ENCODE data around the gene GFRA4.

Gene GFRA4, protein sequence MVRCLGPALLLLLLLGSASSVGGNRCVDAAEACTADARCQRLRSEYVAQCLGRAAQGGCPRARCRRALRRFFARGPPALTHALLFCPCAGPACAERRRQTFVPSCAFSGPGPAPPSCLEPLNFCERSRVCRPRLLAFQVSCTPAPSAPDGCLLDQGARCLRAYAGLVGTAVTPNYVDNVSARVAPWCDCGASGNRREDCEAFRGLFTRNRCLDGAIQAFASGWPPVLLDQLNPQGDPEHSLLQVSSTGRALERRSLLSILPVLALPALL

DNA sequence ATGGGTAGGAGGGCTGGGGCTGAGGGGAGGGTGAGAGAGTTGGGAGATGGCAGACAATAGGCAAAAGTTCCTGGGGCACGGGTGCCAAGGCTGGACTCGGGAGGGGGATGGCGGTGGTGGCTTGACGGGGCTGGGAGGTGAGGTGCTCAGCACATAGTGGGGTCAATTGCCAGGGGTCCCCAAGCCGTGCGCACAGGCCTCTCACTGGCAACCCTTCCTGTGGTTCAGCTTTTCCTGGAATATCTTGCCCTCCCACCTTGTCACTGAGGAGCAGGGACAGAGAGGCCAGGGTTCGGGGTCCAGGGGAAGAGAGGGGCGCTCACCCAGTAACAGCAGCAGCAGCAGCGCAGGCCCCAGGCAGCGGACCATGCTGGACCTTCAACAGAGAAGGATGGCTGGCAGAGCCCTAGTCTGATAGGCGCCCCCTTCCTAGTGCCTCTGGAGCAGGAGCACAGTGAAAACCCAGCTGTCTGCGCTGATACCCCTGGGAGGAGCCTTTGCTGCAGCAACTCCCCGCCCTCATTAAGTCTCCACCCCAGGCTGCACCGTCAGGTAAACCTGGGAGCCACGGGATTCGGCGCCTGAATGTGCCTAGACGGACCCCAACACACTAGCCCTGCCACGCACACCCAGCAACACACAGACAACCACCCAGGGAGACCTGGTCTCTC is at the start of gene GFRA4:
TSS of gene GFRA4 (minus strand) at position 369 of the 671 bp plus-strand sequence. CDS start at position 369, 0 bp downstream.
- no peak for DNase-seq

DNA sequence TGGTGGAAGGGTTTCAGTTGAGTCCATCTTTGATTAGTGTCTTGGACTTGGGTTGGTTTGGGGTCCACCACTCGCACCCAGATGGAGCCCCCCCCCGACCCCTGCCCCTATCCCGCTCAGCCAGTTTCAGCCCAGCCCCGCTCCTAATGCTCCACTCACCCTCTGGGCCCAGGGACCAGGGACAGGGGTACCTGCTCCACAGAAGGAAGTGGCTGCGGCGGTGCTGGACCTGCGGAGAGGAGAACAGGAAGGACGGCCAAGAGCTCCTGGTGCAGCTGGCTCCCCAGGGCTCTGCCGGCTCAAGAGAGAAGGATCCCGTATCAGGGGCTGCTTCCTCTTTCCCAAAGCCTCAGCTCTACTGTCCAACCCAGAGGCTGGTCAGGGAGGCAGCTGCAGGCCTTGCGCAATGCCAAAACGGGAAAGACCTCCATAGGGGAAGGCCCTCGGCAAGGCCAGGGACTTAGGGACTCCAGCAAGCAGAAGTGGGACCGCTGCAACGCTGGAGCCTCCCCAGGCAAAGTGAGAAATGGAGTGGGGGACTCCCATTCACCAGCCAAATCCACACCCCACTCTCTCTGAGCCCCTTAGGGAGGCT is 49.2 kb upstream of the GFRA4 start, which contains the start of gene SIGLEC1:
TSS of gene SIGLEC1 (minus strand) at position 322 of the 595 bp plus-strand sequence. CDS start 5,472 bp downstream, outside the sequence.
- DNase-seq = no peak

DNA sequence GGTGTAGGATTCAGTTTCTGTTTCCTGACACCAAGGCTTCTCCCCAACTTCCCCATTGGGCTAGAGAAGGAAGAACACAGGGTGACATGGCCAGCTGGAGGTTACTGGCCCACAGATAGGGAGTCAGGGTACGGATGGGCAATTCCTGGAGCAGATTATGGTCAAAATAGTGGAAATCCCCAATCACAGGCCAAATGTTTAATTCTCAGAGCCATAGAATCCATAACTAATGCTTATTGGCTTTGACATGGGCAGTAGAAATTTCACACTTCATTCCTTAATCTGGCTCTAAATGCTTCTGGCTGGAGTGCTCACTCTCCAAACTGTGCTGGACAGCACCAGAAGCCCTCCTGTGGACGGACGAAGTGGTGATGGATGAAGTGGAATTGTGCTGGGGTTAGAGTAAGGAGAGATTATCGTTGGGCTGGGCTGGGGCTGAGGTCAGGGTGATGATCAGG is 48.3 kb upstream of the GFRA4 start:
- DNase-seq = no peak

DNA sequence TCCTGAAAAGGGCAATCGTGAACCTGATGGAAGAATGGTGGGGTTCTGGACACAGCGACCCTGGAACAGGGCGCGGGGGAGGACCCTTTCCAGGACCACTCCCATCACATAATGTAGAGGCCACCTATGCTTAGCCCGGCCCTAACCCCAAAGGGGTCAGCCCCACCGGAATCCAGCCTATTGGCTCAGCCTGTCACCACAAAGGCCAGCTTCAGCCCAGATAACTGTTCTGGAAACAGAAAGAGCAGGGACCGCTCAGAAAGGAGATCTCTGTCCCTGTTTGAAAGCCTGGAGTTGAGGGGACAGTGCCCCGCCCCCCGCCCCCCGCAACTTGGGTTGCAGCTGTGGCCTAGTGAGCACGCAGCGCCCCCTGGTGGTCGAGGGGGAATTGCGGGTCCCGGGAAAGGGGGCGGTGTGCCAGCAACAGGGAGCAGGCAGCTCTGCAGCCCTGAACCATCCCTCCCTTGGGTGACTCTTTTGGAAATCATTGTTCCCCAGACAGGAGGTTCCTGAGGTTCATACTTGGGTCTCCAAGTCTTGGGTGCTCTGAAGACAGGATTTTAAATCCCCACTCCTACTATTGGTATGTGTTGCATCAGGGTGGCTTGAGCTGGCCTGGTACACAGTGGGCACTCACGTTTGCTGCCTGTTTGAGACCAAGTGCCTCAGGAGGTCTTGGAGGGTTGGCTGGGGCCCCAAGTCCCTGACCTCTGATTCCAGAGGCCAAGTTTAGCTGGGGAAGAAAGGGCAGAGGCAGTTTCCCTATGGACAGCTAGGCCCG is 47.7 kb upstream of the GFRA4 start:
- DNase-seq = peak; percentile 45

DNA sequence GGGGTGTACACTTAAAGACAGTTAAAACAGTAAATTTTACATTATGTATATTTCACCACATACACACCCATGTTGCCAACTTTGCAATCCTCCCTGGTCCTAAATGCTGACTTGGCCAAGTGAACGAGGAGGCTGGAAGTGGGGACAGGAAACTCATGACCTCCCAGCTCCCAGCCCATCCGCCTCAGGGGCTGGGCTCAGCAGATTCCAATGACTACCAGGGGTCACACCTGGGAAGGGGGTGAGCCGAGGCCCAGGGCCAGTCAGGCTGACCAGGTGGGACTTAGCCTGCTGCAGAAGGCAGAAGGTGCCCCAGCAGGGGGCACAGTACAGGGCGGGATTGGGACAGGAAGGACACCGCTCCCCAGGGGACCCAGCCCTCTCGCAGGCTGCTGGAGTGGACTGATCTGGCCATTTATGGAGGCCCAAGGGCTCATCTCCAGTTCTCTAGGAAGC is 46.8 kb upstream of the GFRA4 start:
- DNase-seq = no peak

DNA sequence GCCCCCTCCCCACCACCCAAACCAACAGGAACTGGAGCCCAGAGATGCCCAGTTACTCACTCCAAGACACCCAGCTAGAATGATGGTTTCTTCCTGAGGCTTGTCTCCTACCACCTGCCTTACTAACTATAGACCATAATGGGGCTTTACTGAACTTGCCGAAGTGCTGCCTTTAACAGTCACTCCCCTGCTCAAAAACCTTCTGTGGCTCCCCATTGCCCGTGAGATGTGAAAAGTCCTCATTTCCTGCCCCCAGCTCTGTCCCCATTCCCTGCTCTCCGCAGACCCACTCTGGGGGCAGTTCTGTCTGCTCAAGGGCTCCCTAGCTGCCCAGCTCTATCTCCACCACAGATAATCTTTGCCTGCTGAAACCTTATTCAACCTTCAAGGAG is 44.3 kb upstream of the GFRA4 start:
- DNase-seq = no peak

DNA sequence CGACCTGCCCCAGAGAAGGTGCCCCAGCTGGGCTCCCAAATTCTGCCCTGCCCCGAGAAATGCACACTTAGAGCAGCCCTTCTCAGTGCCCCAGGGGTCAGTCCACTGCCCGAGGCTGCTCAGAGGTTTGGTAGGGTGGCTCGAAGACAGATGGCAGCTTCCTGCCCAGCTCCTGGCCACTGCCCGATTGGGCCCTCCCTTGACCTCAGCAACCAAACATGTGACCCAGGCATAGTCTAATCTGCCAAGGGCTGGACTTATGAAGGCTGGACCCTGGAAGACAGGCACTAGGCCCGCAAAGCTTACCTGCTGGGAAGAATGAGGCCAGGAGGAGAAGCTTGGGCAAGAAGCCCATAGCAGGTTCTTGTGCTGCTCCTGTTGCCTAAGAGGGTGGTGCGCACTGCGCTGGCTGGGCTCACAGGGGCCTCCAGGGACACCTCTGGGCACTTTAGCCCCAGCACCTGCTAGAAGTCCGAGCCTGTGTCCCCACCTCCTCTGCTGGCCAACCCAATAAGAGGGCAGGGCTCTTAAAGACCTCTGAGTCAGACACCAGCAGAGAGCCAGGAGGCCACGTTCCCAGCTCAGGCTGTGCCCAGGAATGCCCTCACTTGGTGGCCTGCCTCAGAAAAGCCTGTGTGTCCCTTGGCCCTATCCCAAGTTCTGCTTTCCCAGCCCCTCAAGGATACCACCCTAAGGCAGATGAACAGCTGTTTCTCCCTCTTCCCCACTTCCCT is 43.7 kb upstream of the GFRA4 start:
- no peak for DNase-seq

DNA sequence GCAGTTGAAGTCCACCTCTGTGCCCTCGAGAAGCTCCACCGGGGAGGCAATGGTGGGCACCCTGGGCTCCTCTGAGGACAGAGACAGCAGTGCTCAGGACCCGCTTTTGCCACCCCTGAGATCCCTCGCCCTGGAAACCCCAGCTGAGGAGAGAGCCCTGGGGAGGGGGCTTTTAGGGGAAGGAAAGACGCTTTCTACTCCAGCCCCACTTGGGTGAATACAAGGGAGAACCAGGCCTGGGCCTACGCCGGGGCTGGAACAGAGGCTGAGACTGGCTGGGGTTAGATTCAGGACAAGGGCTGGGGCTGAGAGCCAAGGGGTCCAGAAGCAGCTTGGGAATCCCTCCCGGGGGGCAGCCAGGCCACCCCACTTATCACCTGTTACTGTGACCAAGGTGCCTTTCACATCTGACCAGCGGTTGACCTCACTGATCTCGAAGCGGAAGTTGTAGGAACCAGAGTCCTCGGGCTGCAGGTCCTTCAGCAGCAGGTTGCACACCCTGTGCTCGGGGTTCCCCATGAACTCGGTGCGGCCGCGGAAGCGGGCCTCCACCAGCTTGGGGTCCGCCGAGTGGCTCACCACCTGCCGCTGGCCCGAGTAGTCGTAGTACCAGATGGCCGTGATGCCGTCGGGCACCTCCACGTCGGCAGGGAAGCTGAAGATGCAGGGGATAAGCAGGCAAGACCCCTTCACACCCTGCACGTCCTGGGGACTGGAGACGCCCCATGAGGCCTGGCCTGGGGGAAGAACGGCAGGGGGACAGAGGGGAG is 43.0 kb upstream of the GFRA4 start:
- no peak for DNase-seq

DNA sequence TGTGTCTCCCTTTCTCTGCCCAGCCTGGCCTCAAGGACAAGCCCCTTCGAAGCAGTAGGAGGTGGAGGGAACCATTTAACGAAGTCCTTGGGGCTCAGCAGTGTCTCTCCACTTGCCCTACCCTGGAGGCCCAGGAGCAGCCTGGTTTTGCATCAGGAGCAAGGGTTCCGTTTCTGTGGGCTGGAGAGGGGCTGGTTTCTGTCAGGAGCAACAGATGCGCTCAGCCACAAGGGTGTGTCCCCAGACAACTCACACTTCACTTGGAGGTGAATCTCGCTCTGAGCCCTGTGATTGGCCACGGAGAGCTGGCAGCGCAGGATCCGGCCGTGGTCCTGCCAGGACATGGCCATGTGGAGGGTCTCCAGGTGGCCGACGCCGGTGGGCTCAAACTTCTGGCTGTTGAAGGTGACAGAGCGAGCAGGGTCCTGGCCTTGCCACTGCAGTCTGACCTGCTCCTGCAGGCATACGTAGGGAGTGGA is 42.3 kb upstream of the GFRA4 start:
- no peak for DNase-seq

DNA sequence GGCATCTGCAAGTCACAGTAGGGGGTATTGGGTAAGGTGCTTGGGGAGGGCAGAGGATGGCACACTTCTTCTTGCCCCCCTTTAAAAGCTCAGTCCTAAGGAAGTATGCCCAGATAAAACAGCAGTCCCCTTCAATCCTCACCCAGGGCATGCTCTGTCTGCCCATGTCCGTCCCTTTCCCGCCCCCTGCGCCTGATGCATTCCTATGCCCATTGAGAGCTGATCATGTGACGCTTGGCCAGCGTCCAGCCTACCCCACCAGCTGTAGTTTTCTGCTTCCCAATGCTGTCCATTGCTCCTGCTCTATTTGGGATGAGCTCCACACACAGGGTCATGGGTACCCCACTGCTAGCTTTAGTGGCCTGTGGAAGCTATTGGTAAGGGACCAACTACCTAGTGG is 40.9 kb upstream of the GFRA4 start:
- DNase-seq = no peak

DNA sequence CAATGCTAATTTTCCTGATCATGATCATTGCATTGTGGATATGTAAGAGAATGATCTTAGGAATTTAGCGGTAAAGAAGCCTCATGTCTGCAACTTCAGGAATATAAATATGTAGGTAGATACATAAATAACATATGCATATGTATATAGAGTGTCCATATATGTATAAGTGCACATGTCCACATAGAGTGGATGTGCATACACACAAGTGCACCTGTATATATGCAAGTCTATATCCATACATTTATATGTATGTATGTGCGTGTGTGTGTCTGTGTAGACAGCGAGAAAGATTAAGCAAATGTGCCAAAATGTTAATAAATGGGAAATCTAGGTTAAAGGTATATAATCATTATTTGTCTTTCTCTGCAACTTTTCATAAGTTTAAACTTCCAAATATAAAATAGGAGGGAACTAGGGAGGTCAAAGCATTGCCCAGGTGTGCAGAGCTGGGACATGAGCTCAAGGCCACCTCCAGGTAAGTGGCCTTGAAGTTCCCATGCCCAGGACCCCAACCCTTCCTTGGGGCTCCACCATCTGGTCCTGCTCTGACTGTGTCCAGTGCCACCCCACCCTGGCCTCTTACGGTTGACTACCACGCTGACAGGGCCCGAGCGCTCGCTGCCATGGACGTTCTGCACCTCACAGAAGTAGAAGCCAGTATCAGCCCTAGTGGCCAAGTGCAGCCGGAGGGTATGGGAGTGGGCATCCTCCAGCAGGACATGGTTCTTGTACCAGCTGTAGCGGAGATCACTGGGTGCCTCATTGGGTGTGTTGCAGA is 39.6 kb upstream of the GFRA4 start:
- DNase-seq = no peak

DNA sequence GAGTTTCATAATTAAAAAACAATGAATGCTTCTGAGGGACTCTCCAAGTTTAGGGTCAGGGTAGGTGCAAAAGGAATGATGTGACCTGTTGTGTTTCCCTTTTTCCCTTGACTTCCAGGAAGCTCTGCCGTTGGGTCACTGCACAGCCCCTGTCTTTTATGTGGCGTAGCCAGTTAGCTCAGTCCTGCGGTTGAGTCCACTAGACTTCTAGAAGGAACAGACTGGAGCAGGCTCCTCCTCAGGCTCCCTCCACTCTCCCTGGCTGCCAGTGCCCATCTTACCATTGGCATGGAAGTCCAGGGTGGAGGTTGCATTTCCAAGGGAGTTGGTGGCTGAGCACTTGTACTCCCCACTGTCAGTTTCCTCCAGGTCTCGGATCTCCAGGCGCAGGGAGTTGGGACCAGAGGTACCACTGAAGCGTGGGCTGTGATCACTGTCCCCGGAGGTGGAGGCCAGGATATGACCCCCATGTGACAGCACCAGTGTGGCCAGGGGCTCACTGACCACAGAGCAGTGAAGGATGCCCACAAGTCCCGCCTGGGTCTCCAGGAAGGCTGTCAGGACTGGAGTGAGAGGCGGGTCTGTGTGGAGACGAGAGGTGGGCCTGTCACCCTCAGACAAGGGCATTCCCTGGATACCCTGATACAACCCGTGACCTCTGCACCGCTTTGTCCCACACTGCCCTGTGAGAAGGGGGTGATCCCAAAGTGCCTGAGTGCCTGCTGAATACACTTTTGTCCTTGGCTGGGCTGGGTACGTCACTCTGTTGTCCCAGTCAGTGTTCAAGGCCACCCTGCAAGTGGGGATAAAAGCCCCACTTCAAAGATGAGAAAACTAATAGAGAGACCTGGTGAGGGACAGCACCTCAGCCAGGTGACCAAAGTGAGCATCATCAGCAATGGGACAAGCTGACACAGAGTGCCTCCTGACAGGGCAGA is 38.1 kb upstream of the GFRA4 start:
- DNase-seq = no peak

DNA sequence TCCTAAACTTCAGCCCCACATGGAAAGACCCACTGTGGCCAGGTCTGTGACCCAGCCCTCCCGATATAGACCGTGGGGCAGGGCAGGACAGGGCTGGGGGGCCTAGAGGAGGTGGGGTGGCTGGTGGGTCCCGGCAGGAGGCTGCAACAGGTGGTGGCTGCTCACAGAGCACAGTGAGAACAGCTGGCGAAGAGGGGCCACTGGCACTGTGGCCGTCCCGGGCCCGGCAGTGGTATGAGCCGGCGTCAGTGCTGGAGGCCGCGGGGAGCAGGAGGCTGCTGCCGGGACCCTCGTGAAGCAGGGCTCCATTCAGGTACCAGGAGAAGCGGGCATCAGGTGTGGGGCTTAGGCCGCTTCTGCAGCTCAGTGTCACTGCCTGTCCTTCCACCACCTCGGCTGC is 35.8 kb upstream of the GFRA4 start:
- no peak for DNase-seq

DNA sequence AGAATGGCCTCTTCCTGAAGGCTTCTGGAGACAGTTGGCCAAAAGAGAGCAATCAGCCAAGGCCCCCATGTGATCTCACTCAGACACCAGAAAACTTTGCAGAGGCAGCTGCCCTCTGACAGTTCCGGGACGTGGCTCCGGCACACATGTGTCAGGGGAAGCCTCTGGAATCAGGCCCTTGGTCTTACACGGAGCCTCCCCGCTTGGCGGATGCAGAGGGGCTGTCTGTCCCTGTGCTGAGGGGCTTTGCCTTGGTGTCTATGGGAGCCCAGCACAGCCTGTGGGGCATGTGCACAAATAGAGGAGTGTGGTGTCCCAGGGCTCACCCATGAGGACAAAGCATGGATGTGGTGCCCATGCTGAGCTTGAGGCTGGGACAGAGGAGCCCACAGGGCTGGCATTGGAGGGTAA is 35.4 kb upstream of the GFRA4 start:
- no peak for DNase-seq

DNA sequence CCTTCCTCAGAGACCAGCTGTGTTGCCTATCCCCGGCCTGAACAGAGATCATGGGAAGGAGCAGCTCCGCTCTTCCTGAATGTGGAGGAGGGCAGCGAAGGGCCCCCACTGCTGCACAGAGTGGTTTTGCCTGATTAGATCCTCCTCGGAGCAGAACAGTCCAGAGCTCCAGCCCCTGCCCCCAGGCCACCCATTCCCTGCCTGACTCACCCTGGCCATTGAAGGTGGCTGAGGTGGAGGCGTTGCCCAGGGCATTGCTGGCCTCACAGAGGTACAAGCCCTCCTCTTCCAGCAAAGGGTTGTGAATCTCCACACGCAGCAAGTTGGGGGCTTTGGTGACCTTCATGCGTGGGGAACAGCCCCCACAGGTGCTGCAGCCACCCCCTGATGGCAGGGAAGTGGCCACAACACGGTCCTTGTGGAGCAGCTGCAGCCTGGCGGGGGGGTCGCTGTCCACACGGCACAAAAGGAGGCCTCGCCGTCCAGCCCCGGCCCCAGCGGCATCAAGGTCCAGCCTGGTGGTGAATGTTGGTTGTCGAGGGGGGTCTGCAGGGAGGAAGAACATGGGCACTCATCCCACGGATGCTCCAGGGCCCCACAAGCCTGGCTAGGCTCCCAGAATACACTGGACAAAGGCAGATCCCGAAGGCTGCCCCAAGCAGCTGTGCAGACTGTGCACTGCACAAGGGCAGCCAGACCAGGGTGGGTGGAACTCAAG is 34.5 kb upstream of the GFRA4 start:
- DNase-seq = no peak

DNA sequence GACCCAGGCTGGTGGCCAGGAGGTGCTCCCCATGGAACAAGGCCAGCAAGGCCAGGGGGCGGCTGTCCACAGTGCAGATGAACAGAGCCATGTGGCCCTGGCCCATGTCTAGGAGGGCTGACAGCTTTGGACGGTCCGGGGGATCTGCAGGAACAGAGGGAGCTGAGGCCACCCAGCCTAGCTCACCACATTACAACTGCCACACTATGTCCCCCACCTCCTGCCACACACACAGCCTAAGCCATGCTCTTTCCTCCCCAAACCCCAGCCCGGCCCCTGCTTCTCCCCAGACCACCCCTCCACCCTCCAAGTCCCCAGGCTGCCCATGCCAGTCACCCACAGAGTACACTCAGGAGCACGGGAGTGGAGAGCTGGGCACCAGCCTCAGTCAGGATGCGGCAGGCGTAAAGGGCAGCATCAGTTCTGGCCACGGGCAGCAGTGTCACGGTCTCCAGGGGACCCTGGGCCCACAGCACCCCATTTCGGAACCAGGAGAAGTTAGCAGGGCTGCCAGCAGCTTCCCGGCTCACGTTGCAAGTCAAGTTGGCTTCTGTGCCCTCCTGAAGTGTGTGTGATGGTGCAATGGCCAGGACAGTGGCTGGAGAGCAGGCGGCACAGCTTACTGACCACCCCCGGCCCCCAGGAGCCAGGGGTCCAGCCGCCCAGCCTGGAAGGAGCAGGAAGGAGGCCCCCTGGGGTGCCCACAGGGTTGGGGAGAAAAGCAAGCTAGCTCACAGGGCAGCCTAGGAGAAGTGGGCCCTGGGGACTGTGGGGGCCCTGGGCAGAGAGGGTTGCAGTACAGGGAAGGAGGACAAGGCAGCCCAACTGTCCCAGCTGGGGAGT is 33.8 kb upstream of the GFRA4 start:
- no peak for DNase-seq

DNA sequence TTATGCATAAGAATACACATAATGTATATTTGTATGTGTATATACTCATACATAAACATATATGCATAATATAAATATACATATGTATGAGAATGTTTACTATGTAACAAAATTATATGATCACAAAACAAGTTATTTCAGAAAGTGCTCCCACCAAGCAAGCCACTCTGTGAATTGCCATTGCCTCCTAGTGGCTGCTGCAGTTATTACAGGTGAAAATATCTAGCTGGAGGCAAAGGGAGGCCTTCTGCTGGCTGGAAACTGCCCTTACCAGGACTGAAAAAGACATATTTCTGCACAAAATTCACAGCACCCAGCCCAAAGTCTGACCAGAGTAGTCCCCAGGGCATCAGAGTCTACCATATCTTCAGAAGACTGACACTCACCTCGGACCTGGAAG is 33.0 kb upstream of the GFRA4 start:
- no peak for DNase-seq

DNA sequence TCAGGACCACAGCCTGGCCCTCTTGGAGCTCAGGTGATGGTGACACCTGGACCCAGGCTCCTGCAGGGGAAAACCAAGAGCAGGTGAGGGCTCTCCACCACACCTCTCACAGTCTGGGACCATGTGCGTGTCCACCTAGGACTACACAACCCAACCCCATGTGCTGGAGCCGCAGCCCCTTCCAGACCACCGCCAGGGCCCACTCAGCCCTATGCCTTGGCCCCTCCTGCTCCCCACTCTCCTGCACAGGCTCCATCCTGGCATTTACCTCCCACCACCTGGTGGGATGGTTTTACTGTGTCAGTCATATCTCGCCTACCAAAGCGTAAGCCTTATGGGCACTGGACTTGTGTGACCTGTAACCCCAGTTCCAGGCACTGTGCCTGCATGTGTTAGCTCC is 31.7 kb upstream of the GFRA4 start:
- DNase-seq = no peak
